GM18499 (cell line): ENCODE data around the gene UNC5CL.

ENCODE experiments used
- ATAC-seq: cut with Tn5 transposase; IDR thresholded peaks from one replicate; pipeline ENCODE4 v1.9.1; 2021; ENCODE audit warnings: moderate number of reproducible peaks; ENCODE audit not compliant: insufficient read depth, unreplicated experiment

The UNC5CL gene

GRCh38 chr6:40982917-40983316 is 56.1 kb downstream of the UNC5CL start:
- no peak for ATAC-seq

GRCh38 chr6:40978687-40979289 is 60.2 kb downstream of the UNC5CL start:
- no peak for ATAC-seq

- no peak for ATAC-seq
Measured at GRCh38 chr6:40977695-40978094, 61.3 kb downstream of the UNC5CL start.

- ATAC-seq: no peak
Measured at GRCh38 chr6:40977085-40977484, 61.9 kb downstream of the UNC5CL start.
